Ureter (tissue), 1 donor: ENCODE results near the gene BOLA1. TPM values are rescaled to one million over a fixed set of nuclear protein-coding genes. Genes with fewer than 3 reads are reported as not detected.
"Not testable (repeated sequence)": the region's sequence is repeated elsewhere in the genome, so short reads cannot be mapped to it uniquely, and the experiment has no call there.

Source experiments
- DNase-seq: peaks from one replicate; pipeline ENCODE4 v3.0.0-alpha.2; 2020; ENCODE audit warnings: low spot score
- total RNA-seq: library from RNA; stranded (reverse); gene quantifications from one replicate; pipeline ENCODE4 v1.2.4, GENCODE V29; 2023
- donor health status: DM: yes; HTN: yes; CAD: no.

Gene BOLA1
- total RNA-seq, 1 donor from 2014 or later, result 16.4 TPM

DNA sequence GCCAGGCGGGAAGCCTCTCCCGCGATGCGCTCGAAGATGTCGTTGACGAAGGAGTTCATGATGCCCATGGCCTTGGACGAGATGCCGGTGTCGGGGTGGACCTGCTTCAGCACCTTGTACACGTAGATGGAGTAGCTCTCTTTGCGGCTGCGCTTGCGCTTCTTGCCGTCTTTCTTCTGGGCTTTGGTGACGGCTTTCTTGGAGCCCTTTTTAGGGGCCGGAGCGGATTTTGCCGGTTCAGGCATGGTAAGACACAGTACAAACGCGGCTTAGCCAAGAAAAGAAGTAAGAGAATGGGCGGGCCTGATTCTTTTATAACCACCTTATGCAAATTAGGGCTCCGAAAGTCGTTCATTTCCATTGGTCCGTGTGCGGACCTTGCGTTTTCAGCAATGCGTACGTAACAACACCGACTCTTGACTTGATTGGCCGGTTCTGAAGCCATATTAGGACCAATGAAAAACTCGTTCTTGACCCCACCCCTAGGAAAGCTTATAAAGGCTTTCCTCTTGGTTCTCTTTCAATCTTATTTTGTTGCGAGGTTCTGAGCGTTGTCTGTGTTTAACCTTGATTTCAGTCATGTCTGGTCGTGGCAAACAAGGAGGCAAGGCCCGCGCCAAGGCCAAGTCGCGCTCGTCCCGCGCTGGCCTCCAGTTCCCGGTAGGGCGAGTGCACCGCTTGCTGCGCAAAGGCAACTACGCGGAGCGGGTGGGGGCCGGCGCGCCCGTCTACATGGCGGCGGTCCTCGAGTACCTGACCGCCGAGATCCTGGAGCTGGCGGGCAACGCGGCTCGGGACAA, 12.8 kb upstream of the BOLA1 start:
- DNase-seq, result peak; percentile 95

DNA sequence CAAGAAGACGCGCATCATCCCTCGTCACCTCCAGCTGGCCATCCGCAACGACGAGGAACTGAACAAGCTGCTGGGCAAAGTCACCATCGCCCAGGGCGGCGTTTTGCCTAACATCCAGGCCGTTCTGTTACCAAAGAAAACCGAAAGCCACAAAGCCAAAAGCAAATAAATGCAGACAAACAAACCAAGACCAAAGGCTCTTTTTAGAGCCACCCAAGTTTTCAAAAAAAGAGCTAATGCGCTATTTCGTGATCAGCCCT, 12.2 kb upstream of the BOLA1 start:
- DNase-seq, result not testable (repeated sequence)

DNA sequence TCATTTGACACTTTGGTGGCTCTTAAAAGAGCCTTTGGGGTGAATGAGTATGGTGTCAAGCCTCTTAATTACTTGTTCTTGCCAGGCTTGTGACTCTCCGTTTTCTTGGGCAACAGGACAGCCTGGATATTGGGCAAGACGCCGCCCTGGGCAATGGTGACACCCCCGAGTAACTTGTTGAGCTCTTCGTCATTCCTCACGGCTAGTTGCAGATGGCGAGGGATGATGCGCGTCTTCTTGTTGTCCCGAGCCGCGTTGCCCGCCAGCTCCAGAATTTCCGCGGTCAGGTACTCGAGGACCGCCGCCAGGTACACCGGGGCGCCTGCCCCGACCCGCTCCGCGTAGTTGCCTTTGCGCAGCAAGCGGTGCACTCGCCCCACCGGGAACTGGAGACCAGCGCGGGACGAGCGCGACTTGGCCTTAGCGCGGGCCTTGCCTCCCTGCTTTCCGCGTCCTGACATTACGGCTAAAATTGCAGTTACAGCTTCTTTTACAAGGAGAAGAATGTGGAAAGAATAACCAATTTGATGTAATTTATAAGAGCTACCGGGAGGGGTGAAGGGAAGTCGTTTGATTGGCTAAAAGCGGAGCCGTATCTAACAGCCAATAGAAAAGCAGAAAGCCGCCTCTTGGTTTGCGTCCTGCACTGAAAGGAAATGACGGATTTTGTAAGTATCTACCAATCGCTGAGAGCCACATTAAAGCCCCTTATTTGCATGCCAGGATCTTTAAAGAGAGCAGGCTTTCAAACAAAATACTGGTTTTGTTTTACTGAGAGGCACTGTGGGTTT, 11.7 kb upstream of the BOLA1 start:
- peak; percentile 91 for DNase-seq

DNA sequence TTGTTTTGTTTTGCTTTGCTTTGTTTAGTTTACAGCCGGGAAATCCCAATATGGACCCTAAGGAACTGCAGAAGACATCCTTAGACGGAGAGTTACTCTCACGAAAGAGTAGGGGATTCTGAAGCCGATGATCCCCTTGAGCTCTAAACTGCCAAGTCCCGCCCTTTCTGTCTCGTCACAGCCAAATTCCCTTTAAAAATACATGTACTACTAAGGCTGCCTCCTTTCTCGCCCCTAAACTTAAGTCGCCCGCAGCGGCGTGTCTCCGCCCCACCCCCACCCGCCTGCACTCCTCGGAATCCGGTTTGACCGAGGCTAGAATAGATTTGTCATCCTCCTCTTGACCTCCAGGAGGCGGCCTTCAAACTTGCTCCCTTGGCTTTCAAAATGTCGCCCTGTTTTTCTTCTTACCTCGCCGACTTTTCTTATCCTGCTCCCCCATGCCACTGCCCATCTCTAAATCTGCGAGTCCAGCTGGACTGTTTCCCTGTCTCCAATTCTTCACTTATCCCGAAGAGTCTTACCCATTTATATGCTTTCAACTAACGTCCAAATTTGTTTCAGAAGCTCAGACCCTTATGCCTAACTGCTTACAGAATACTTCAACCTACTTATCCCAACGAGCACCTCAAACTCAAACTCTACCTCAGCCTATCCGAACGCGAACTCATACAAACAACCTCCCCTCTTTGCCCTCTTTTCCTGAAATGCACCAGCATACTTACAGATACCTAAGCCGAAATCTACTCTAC, 10.9 kb upstream of the BOLA1 start:
- peak; percentile 90 for DNase-seq

DNA sequence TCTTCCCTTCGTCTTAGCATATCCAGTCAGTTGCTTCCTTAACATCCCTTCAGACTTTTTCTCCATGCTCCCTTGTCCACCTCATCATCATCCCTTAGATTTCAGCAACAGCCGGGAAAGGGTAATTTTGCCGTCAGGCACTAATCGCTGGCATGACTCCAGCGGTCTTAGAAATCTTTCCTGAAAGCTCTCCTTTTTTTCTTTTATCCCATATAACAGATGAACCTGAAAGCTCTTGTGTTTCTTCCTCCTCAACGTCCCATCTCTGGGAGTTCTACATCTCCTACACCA, 10.4 kb upstream of the BOLA1 start:
- DNase-seq, result peak; percentile 42

DNA sequence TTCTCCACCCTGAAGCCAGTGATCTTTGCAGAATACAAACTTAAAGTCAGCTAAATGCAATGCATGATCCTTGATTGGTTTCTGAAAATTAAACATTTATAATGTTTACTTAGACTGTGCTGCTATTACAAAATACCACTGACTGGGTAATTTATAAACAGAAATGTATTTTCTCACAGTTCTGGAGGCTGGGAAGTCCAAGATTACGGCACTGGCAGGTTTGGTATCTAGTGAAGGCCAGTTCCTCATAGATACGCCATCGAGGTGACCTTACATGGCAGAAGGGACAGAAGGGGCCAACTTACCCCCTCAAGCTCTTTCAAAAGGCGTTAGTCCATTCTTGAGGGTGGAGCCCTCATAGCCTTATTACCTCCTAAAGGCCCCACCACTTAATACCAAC, 2.8 kb upstream of the BOLA1 start:
- no peak for DNase-seq

DNA sequence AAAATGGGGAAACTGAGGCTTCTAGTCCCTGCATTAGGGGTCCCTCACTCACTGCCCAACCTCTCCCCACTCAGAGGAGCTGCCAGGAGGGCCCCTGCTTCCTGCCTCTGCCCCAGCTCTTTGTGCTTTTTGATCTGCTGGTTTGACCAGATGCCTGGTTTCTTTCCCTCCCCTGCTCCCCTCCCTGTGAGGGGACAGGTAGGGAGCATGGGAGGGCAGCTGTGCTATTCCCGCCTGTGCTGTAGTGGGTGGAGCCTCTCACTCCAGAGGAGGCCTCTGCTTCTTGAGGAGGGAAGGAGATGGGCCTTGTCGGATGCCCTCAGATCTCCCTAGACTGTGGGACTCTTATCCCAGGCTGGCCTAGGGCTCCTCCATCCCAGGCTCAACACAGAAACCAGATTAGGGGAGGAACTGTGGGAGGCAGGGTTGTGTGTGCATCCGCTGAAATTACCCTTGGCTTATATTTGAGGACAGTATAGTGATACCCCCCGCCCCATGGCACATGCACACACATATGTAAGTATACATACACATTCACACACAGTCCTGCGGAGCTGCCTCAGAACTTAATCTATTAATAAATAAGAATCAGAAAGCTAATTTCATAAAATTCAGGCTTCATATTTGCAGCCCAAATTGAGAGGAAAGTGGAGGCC, 4.6 kb downstream of the BOLA1 start:
- no peak for DNase-seq

DNA sequence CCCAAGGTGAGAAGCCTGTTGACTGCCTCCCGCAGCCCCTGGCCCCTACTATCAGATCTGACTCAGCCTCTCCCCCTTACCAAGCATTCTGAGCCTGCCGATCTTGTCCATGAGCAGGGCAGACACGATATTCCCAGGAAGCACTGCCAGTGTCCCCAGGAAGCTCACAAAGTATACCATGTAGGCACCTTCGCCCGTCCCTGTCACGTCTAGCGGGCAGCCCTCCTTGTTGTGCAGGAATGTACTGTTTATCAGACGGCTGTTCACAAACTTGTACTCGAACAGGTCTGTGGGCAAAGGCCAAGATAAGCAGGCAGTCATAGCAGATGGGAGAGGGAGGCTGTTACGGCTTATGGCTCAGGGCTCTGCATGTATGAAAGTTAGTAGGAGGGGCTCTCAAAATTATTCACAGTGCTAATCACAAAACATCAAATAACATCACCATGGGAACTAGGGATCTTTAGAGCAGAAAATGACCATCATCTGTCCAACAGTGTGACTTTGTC, 7.3 kb downstream of the BOLA1 start:
- DNase-seq, result no peak

DNA sequence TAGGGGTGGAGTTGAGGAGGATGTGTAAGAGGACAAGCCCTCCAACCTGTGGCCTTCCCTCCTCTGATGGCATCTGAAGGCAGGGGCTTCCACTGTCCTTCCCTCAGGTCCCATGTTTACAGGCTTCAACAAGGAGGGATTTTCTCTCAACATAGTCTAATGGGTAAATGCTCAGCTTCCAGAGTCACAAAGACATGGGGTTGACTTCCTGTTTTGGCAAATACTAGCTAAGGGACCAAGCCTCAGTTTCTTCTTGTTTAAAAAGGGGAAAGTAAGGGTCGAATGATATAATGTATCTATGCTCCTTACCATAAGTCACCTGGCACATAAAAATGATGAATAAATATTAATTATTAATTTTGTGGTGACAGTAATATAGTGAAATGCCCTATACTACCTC, 15.2 kb downstream of the BOLA1 start:
- no peak for DNase-seq

DNA sequence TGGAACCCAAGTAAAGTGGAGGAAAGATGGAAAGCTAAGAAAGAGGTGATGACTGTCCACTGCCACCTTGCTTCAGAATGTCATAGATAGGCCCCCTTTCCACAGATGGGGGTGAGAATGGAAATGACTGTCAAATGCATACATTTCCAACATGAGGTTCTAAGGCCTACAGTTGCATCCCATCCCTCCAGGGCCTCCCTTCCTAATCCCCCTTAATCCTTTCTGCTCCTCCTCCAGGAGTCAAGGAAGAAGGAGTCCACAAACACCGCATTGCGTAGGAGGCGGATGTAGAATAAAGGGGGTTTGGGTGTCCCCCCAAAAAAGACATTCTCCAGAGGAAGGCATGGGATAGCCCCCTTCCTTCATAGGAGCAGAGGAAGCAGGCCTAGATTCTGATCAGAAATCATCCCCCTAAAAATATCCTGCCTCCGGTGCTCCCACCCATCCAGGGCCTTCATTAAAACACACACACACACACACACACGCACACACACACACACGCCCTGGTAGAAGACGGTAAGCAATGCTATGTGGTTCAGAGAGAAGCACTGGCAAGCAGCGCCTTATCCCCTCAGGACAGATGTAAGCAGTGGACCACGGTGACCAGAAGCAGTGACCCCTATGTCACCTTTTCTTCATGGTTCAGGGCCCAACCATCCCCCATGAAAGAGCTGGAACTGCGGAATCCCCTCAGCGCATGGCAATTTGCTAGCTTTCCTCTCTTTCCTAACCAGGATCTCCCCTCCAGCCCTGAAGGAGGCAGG, 16.2 kb downstream of the BOLA1 start:
- DNase-seq, result no peak

DNA sequence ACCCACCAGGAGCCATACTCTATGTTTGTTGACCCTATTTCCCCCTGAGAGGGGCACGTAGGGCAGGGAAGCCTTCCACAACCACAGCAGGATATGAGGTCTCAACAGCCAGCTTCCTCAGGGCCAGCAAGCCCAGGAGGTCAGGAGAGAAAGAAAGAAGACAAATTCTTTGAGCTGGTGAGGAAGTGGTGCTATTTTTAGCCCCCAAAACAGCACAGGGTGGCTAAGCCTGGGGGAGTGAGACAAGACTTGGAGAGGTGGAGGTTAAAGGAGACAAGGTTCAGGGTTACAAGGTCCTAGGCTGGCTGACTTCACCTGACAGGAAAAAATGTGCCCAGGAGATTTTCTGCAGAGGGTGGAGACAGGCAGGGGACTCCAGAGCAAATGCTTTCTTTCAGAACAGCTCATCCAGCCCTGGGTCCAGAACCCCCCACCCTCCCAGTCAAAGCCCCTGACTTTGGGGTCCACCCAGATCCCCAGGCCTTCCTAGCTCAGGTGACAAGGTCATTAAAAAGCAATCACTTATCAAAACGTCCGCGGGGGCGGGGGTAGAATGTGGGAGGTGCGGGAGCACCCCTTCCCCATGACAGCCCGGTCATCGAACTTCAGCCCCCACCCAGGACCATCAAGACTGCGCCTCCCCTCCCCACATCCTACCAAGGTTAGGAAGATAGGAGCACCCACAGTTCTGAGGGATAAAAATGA, 17.0 kb downstream of the BOLA1 start:
- no peak for DNase-seq

DNA sequence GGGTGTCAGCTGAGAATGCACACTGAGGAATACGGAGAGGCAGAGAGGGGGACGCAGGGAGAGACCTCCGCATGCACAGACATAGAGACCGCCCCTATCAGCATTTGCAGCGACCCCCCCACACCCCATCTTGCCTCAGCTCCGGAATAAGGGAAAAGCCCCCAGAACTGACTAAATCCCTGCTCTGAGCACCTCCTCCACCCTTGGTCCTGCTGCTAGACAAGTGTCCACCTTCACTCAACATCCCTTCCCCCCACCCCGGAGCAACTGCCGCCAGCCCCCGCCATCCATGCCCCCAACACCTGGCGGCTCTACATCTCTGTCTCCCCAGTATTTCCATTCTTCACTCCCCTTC, 17.5 kb downstream of the BOLA1 start:
- no peak for DNase-seq

DNA sequence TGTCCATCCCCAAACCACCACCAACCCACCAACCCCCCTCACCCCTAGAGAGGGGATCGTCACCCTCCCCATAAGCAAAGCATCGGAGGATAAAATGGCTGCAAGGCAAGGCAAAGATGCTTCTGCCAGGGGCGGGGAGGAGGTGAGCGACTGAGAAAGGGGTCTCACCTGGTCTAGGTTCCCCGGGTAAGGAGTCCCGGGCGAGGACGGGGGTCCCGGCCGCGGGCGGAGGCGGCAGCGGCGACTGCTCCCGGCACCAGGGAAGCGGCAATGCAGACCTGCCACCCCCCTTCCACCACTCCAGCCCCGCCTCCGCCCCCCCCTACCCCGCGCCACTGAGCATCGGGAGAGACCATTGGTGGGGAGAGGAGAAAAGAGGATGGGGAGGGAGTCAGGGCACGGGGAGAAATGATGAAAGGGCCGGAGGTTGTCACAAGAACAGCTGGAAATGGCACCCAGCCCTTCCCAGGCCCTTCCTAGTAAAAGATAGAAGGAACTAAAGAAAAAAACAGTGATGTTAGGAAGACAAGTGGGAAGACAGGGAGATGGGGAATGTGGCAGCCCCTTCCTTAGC, 18.3 kb downstream of the BOLA1 start, which contains the start of gene SV2A:
Gene SV2A (minus strand): TSS at position 274 of the 574 bp plus-strand sequence. CDS start 4,004 bp downstream, outside the sequence.
- peak; percentile 56 for DNase-seq

DNA sequence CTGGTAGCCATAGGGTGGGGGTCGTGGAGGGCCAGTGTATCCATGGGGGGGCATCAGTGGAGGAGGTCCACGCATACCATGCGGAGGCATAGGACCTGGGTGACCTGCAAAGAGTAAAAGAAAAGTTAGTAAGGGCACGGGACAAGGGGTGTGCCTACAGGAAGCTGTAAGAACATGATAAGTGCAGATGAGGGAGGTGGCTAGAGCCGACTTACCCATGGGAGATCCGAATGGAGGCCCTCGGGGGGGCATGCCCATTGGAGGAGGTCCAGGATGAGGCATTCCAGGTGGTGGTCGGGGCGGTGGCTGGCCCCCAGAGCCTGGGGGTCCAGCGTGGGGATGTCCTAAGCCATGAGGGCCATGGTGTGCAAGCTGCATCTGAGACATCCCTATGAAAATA, 24.3 kb downstream of the BOLA1 start:
- no peak for DNase-seq

DNA sequence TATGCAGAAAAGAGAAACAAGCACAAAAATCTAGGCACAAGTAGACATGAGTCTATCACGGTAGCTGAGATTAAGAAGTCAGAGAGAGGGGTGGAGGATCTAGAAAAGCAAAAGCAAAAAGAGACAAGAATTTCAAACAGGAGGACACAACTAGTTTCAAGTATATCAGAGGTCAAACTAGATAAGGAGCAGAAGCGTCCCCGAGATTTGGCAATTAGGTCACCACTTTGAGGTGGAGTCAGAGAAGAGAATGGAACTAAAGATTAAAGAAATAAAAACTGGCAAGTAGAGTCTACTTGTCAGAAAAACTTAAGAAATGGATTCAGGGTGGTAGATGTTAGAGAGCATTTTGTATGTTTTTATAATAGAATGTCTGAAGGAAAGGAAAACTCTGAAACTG, 26.0 kb downstream of the BOLA1 start:
- DNase-seq, result no peak

DNA sequence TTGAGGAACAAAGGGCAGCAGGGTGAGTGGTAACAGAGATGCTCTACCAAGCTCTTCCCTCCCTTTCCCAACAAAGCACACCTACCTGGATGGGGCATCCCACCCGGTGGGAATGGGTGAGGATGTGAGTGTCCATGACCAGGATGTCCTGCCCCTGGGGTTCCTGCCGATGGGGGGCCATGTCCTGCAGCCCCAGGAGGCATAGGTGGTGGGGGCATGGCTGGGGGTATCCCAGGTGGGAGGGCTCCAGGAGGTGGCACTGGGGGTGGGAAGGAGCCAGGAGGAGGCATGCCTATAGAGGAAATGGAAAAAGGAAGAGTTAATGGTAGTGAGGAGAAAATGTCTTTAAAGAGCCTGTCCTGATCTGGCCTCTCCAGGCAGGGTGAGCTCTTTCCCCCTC, 26.4 kb downstream of the BOLA1 start:
- no peak for DNase-seq

DNA sequence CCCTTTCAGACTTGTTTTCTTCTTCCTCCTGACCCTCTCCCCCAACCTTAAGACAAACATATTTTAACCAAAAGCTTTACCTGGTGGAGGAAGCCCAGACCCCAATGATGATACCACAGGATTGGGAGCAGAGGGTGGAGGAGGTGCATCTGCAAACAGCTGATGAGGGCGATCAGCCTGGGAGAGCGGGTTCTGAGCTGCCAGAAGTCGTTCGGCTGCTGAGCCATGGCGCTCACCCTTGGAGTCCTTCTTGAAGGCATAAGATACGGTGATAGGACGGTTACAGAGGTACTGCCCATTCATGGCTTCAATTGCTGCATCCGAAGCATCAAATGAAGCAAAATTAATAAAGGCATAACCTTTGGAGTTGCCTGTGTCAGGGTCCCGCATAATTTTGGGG, 26.9 kb downstream of the BOLA1 start:
- no peak for DNase-seq

DNA sequence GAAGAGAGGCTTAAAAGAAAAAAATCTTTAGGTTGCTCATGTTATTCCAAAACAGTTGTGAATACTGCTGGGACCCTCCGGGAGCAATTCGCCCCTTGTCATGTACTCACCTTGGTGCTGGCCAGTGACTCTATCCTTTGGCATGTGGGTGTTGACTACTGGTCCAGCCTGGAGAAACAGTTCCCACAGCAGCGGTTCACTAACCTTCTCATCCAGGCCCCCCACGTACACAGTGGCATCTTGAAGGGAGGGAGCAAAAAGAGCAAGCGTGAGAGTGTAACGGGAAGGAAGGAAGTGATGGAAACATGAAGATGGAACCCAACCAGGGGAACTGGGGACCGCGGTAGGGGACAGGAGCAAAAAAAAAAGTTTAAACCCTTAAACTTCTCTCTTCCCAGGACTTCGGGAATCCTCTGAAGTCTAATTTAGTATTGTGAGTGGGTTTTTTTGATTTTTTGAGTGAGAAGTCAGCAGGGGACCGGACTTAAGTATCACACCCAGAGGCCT, 27.7 kb downstream of the BOLA1 start:
- no peak for DNase-seq

DNA sequence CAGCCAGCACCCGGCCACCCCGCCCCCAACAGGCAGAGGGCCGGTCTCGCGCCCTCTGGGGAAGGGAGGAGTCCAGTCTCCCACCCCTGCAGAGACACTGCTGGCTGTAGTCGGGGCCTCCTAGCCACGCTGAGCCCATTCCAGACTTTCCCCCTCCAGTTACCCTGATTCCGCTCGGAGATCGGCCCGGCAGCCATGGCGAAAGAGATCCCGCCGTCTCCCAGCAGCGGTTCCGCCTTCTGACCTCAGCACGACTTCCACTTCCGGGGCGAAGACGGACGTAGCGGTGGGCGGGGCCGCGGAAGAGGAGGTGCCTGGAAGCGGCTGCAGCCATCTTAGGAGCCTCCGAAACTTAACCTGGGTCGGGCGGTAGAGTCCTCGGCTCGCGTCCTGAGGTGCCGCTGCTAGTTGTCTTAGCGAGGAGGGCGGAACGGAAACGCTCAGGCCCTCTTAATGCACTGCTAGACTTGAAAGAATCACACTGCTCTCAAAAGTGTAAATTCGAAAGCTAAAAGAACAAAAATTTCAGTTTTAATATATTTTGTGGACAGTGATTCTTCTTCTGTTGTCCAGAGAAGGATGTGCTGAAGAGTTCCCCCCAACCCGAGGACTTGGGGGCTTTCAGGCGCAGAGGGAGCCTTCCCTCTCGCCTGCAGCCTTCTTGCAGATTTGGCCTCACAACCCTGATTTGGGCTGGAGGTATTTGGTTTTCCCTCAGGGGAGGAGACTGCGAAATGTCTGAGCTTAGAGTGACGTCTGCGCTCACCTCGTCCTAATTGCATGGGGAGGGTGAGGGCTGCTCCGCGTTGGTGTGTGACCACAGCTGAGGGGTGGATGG, 28.4 kb downstream of the BOLA1 start, which contains the start of gene SF3B4:
Gene SF3B4 (minus strand): TSS at position 241 of the 838 bp plus-strand sequence. CDS start 44 bp downstream, at position 197.
- DNase-seq, result peak; percentile 97
